GM12878 (cell line): ENCODE measurements around the gene AGXT. TPM values are rescaled to one million over a fixed set of nuclear protein-coding genes. Genes with fewer than 3 reads are reported as not detected.
"Not testable (repeated sequence)": the region's sequence is repeated elsewhere in the genome, so short reads cannot be mapped to it uniquely, and the experiment has no call there.

Experiments used
- ATAC-seq: fragments of 200-7000 bp; cut with Tn5 transposase; 3 replicates; pipeline ENCODE4 v1.9.1; 2020; ENCODE audit warnings: mild to moderate bottlenecking, moderate library complexity
- BruUV-seq: library from RNA; stranded (reverse); fragments of 400-500 nt; replicated peaks from 2 replicates; lab custom pipeline; 2021; lab: Mats Ljungman, UMichigan
- CTCF ChIA-PET: fragments of 300-600 bp; sonication (Branson Sonifier 250); formaldehyde crosslinking; extraction: SDS; loops from one replicate; lab custom pipeline; 2021; ENCODE audit warnings: inconsistent platforms; lab: Yijun Ruan, JAX
- POLR2A ChIA-PET: fragments of 350-600 bp; formaldehyde crosslinking; extraction: SDS; loops from one replicate; lab custom pipeline; 2021; ENCODE audit warnings: inconsistent platforms; lab: Charles Lee
- RAD21 ChIA-PET: fragments of 300-600 bp; sonication (Branson Sonifier 250); formaldehyde crosslinking; loops from one replicate; lab custom pipeline; 2023; ENCODE audit warnings: antibody characterized with exemption; ENCODE audit not compliant: unreplicated experiment; lab: Charles Lee
- SMC1A ChIA-PET: fragments of 300-600 bp; sonication (Branson Sonifier 250); formaldehyde crosslinking; loops from one replicate; lab custom pipeline; 2023; ENCODE audit not compliant: unreplicated experiment, uncharacterized antibody; lab: Charles Lee
- DNase-seq: peaks from one replicate; pipeline ENCODE4 v3.0.0-alpha.2; 2011; ENCODE audit warnings: low read depth, low spot score
- FAIRE-seq: peaks from 3 replicates; lab custom pipeline; 2011; peaks lifted over from hg19 to GRCh38; lab: Jason Lieb, UNC
- H2AFZ ChIP-seq: 2 replicates; pipeline ENCODE4 v1.6.0; 2011; ENCODE audit warnings: low read depth, low read length, control low read depth; ENCODE audit not compliant: control insufficient read depth
- H3K27ac ChIP-seq: 2 replicates; pipeline ENCODE4 v1.5.1; 2011; ENCODE audit warnings: control low read depth; ENCODE audit not compliant: control insufficient read depth, insufficient read depth
- H3K27me3 ChIP-seq, 2 experiments: replicated peaks in 1 of 2; 2 replicates each; pipeline versions ENCODE4 v1.6.0 to v1.6.1; 2011; ENCODE audit warnings: low read length in 1 of 2; ENCODE audit not compliant: control insufficient read depth in 2 of 2, insufficient read depth in 2 of 2
- H3K36me3 ChIP-seq, 2 experiments: 2 replicates each; pipeline ENCODE4 v1.5.1; 2011; ENCODE audit warnings: low read length in 1 of 2; ENCODE audit not compliant: control insufficient read depth in 2 of 2, insufficient read depth in 2 of 2
- H3K4me1 ChIP-seq: 2 replicates; pipeline ENCODE4 v1.6.1; 2011; ENCODE audit warnings: mild to moderate bottlenecking, low read length, moderate library complexity, mixed read lengths; ENCODE audit not compliant: control insufficient read depth, insufficient read depth
- H3K4me2 ChIP-seq: 2 replicates; pipeline ENCODE4 v1.6.0; 2011; ENCODE audit warnings: control low read depth; ENCODE audit not compliant: control insufficient read depth, insufficient read depth
- H3K4me3 ChIP-seq: fragments of 200-600 bp; sonication (generic); 2 replicates; pipeline ENCODE4 v1.5.1; 2016
- H3K79me2 ChIP-seq: 2 replicates; pipeline ENCODE4 v1.6.0; 2011; ENCODE audit warnings: low read length; ENCODE audit not compliant: control insufficient read depth, insufficient read depth
- H3K9ac ChIP-seq: 2 replicates; pipeline ENCODE4 v1.8.0; 2011; ENCODE audit warnings: low read length, control low read depth, mixed read lengths; ENCODE audit not compliant: control insufficient read depth, insufficient read depth
- H3K9me3 ChIP-seq: replicated peaks from 3 replicates; pipeline ENCODE4 v1.5.1; 2011; ENCODE audit warnings: mild to moderate bottlenecking, low read length; ENCODE audit not compliant: control insufficient read depth, insufficient read depth
- H4K20me1 ChIP-seq: 2 replicates; pipeline ENCODE4 v1.6.0; 2011; ENCODE audit not compliant: control insufficient read depth, insufficient read depth
- E4F1 ChIP-seq: fragments of 450-650 bp; IDR thresholded peaks from 2 replicates; pipeline ENCODE4 v1.6.1; 2018; ENCODE audit warnings: borderline replicate concordance, mild to moderate bottlenecking; ENCODE audit not compliant: partially characterized antibody
- EP300 ChIP-seq, 2 experiments: fragments of 150-350 bp in 1 of 2; IDR thresholded peaks; 2 replicates each; pipeline ENCODE4 v1.6.1; 2011 to 2012; ENCODE audit warnings: low read depth in 2 of 2, low read length in 2 of 2, borderline replicate concordance in 1 of 2, improper control_type of control experiment in 1 of 2, inconsistent platforms in 1 of 2; ENCODE audit not compliant: control insufficient read depth in 1 of 2
- IKZF2 ChIP-seq, 2 experiments: fragments of 450-650 bp; IDR thresholded peaks; 2 replicates each; pipeline ENCODE4 v1.6.1; 2017; ENCODE audit warnings: mild to moderate bottlenecking in 2 of 2, moderate library complexity in 2 of 2
- MYB ChIP-seq: fragments of 150-350 bp; IDR thresholded peaks from 2 replicates; pipeline ENCODE4 v1.6.1; 2014; ENCODE audit warnings: mild to moderate bottlenecking, low read depth, low read length, borderline replicate concordance
- NFXL1 ChIP-seq: fragments of 450-650 bp; IDR thresholded peaks from 2 replicates; pipeline ENCODE4 v1.6.1; 2017; ENCODE audit warnings: antibody characterized with exemption, mild to moderate bottlenecking, borderline replicate concordance
- NRF1 ChIP-seq: conservative IDR thresholded peaks from 2 replicates; pipeline ENCODE4 v1.6.1; 2011; ENCODE audit warnings: mild to moderate bottlenecking, low read depth, low read length, improper control_type of control experiment
- RCOR1 ChIP-seq: conservative IDR thresholded peaks from 2 replicates; pipeline ENCODE4 v1.6.1; 2012; ENCODE audit warnings: low read depth, low read length, improper control_type of control experiment
- WGBS: methylation state at CpG from one replicate; pipeline ENCODE4 v1.1.6; 2016; ENCODE audit warnings: low lambda C conversion rate; ENCODE audit not compliant: insufficient replicate concordance, insufficient coverage; ENCODE audit errors: missing lambda C conversion rate; 5-methylcytosine and 5-hydroxymethylcytosine counted together
- in situ Hi-C: fragments of 300-500 bp; cut with MboI; formaldehyde crosslinking; loops from 9 replicates; pipeline ENCODE4 v1.14.3; 2018; ENCODE audit warnings: mixed read lengths
- intact Hi-C: fragments of 100-400 bp; cut with micrococcal nuclease; formaldehyde crosslinking; loops from one replicate; pipeline ENCODE4 v1.14.2; 2022; ENCODE audit not compliant: unreplicated experiment
- polyA plus RNA-seq, 11 experiments: library from polyadenylated mRNA; depleted of rRNA in 4 of 11; unstranded in 6 of 11; stranded (reverse) in 5 of 11; fragments of >200 nt; fragmentation: Nextera tagmentation in 4 of 11; fragmentation: Illumina TruSeq in 1 of 11; extraction: Ambion mirVana in 4 of 11; extraction: Trizol in 1 of 11; gene quantifications; 1 replicate in 1 of 11; 2 replicates in 10 of 11; pipeline versions ENCODE4 v1.2.1 to v1.2.3, GENCODE V29; 2011 to 2016; ENCODE audit warnings: inconsistent platforms in 2 of 11, missing spikeins in 2 of 11, low read depth in 1 of 11
- total RNA-seq, 4 experiments: library from RNA; depleted of rRNA in 3 of 4; stranded (reverse); fragments of >200 nt in 3 of 4; fragmentation: Illumina TruSeq in 1 of 4; extraction: Trizol in 1 of 4; gene quantifications; 2 replicates each; pipeline versions ENCODE4 v1.2.1 to v1.2.3, GENCODE V29; 2013 to 2021
- TF ChIP-seq, protein P1 (sequence below): IDR thresholded peaks from 2 replicates; pipeline ENCODE4 v1.6.1; 2012; ENCODE audit warnings: low read depth, low read length, improper control_type of control experiment

AGXT gene
- total and polyA plus RNA-seq, 10 of the 15 experiments (the other 5 are each of a cell fraction or from before 2014, with no cell fraction given) = 0.18 TPM; not detected in 9

GRCh38 chr2:240846309-240846708 is 22.3 kb upstream of the AGXT start:
- in situ Hi-C loops = loop anchor here (25.0 kb wide), 1 partner anchor 334 kb away; no protein-coding TSS in a partner anchor
- H2AFZ ChIP-seq, H3K9me3 ChIP-seq, H3K36me3 ChIP-seq, H3K27me3 ChIP-seq, H4K20me1 ChIP-seq, H3K4me2 ChIP-seq, BruUV-seq, H3K27ac ChIP-seq, RAD21 ChIA-PET, H3K79me2 ChIP-seq, H3K9ac ChIP-seq, DNase-seq, SMC1A ChIA-PET, POLR2A ChIA-PET, ATAC-seq, H3K4me3 ChIP-seq, FAIRE-seq, intact Hi-C loops, H3K4me1 ChIP-seq: not testable (repeated sequence)
- 0% methylated on average over 2 of the region's 2 CpGs for WGBS
- CTCF ChIA-PET = interaction anchor here (1.5 kb wide), 1 partner anchor 332 kb away, joined by 5 read pairs; no protein-coding TSS in a partner anchor

DNA sequence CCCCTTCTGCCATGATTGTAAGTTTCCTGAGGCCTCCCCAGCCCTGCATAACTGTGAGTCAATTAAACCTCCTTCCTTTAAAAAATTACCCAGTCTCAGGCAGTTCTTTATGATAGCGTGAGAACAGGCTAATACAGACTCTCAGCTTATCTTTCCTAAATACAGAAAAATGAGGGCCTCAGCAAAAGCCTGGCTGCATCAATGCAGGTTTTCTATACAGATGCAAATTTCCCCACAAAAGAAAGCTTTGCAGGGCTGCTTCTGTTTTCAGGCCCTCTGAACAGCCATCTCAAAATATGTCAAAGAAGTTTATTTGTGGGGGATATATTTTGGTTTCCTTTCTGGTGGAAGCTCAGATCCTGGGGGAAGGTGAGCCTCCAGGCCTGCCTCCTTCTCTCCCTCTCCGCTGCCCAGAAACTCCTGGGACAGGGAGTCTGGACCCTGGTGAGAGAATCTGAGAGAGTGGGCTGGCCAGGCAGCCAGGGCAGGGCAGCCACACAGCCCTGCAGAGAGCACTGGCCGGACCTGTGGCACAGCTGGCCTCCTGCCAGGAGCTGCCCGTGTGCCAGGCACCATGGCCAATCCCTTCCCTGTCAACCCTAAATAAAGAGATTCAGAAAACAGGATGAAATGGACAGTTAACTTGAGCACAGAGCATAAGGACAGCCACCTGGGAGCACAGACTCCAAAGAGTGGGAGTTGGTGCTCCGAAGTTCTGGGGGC is 21.6 kb upstream of the AGXT start:
- ATAC-seq (no peak), DNase-seq (no peak), FAIRE-seq (no peak)
- RAD21 ChIA-PET = no interaction called here
- intact Hi-C loops (no loop called here), in situ Hi-C loops (loop anchor here (25.0 kb wide), 1 partner anchor 335 kb away; no protein-coding TSS in a partner anchor)
- CTCF ChIA-PET = interaction anchor here (1.5 kb wide), 1 partner anchor 333 kb away, joined by 5 read pairs; no protein-coding TSS in a partner anchor
- no peak overlapping the region for H3K4me2 ChIP-seq
- no peaks in the 10 kb centered on the region for H3K27me3 ChIP-seq
- WGBS = 50% methylated on average over 5 of the region's 5 CpGs
- no TSS peak for BruUV-seq
- no peaks in the 10 kb centered on the region for H4K20me1 ChIP-seq
- SMC1A ChIA-PET = no interaction called here
- POLR2A ChIA-PET = no interaction called here
- H3K79me2 ChIP-seq = no peaks in the 10 kb centered on the region
- no peak overlapping the region for H2AFZ ChIP-seq
- H3K9ac ChIP-seq = no peak overlapping the region
- no peak overlapping the region for H3K27ac ChIP-seq
- H3K36me3 ChIP-seq = no peaks in the 10 kb centered on the region
- no peak overlapping the region for H3K4me3 ChIP-seq
- H3K4me1 ChIP-seq = no peaks in the 10 kb centered on the region
- no peaks in the 10 kb centered on the region; the same call in 2 of the 3 replicates for H3K9me3 ChIP-seq
- TF ChIP-seq, protein P1, sequence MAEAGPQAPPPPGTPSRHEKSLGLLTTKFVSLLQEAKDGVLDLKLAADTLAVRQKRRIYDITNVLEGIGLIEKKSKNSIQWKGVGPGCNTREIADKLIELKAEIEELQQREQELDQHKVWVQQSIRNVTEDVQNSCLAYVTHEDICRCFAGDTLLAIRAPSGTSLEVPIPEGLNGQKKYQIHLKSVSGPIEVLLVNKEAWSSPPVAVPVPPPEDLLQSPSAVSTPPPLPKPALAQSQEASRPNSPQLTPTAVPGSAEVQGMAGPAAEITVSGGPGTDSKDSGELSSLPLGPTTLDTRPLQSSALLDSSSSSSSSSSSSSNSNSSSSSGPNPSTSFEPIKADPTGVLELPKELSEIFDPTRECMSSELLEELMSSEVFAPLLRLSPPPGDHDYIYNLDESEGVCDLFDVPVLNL = no peak
- no peak for TF ChIP-seq NRF1
- TF ChIP-seq E4F1 = no peak
- TF ChIP-seq EP300 (IDR thresholded peaks at IDR 0.05; ENCODE audit: borderline replicate concordance in 1 of 2, control insufficient read depth in 1 of 2, low read depth in 2 of 2, low read length in 2 of 2) = no peak
- no peak for TF ChIP-seq NFXL1
- TF ChIP-seq IKZF2 (IDR thresholded peaks at IDR 0.05) = no peak
- TF ChIP-seq RCOR1 = no peak
- no peak for TF ChIP-seq MYB
